Measurements from ENCODE around the gene FANCI. TPM values are rescaled to one million over a fixed set of nuclear protein-coding genes. Genes with fewer than 3 reads are reported as not detected.
A peak's percentile ranks its signal among the peaks of the same experiment; 100 is the strongest.

The FANCI gene
- total RNA-seq, 1 experiment from 2014 or later: 112 TPM

GRCh38 chr15:89321521-89322410 is 78.0 kb downstream of the FANCI start:
- ATAC-seq (peak; percentile 40), DNase-seq (ENCODE audit: low read depth, low spot score) (no peak)
- intact Hi-C loops (cut with micrococcal nuclease): no loop called here
- TF ChIP-seq CTCF (IDR thresholded peaks at IDR 0.05 in 2 of 3, conservative IDR thresholded peaks at IDR 0.05 in 1 of 3; ENCODE audit: borderline replicate concordance in 1 of 3, insufficient read depth in 1 of 3, low read depth in 2 of 3, low read length in 2 of 3) (peak in 1 of 3 experiments; percentile 37; a peak in 2 of 6 replicates), ZNF274 (IDR thresholded peaks at IDR 0.05; ENCODE audit: low read depth, low read length) (no peak)
- CTCF ChIA-PET: no interaction called here
- Histone ChIP-seq H3K27ac (ENCODE audit: low read depth, low read length) (no peak overlapping the region), H3K27me3 (ENCODE audit: insufficient read depth, low read length) (no peaks in the 10 kb centered on the region), H2AFZ (ENCODE audit: low read depth, low read length, poor library complexity, severe bottlenecking) (no peak overlapping the region), H4K20me1 (ENCODE audit: insufficient read depth) (no peaks in the 10 kb centered on the region), H3K79me2 (ENCODE audit: insufficient read depth, low read length) (peaks cover 29% of the 10 kb centered on the region; the same call in 1 of the 2 replicates), H3K4me1 (ENCODE audit: control insufficient read depth in 1 of 2, insufficient read depth in 2 of 2, low read length in 2 of 2) (no peaks in the 10 kb centered on the region), H3K9ac (ENCODE audit: low read length) (no peak overlapping the region), H3K9me3 (ENCODE audit: control insufficient read depth in 1 of 2, insufficient read depth in 1 of 2, low read depth in 1 of 2, low read length in 2 of 2) (no peaks in the 10 kb centered on the region), H3K36me3 (ENCODE audit: control insufficient read depth in 1 of 2, insufficient read depth in 2 of 2, low read length in 2 of 2) (peaks cover 77 to 86% of the 10 kb centered on the region in 2 experiments), H3K4me3 (replicated peaks in 1 of 2; ENCODE audit: low read depth in 1 of 2, low read length in 2 of 2) (no peak overlapping the region), H3K4me2 (ENCODE audit: low read length) (no peak overlapping the region), H3K9me2 (ENCODE audit: insufficient read depth) (no peaks in the 10 kb centered on the region)
- no TSS peak for BruUV-seq (replicated peaks)
- POLR2A ChIA-PET: no interaction called here
- RAD21 ChIA-PET (ENCODE audit: low non-redundant PET in 1 of 2, low total read pairs in 2 of 2, uncharacterized antibody in 2 of 2, unreplicated experiment in 2 of 2): interaction anchor here in 1 of 2 experiments (0.6 kb wide), 1 partner anchor 35 kb away, joined by 4 read pairs; no protein-coding TSS in a partner anchor

- H3K4me3 ChIP-seq (replicated peaks in 1 of 2; ENCODE audit: low read depth in 1 of 2, low read length in 2 of 2): no peak overlapping the region
- ChIA-PET RAD21 (ENCODE audit: low non-redundant PET in 1 of 2, low total read pairs in 2 of 2, uncharacterized antibody in 2 of 2, unreplicated experiment in 2 of 2) (no interaction called here), CTCF (interaction anchor here (1.3 kb wide), 1 partner anchor 36 kb away, joined by 4 read pairs; no protein-coding TSS in a partner anchor), POLR2A (no interaction called here)
- H4K20me1 ChIP-seq (ENCODE audit: insufficient read depth): no peaks in the 10 kb centered on the region
- no peaks in the 10 kb centered on the region for H3K9me3 ChIP-seq (ENCODE audit: control insufficient read depth in 1 of 2, insufficient read depth in 1 of 2, low read depth in 1 of 2, low read length in 2 of 2)
- H3K9me2 ChIP-seq (ENCODE audit: insufficient read depth): no peaks in the 10 kb centered on the region
- intact Hi-C loops (cut with micrococcal nuclease): no loop called here
- H3K36me3 ChIP-seq (ENCODE audit: control insufficient read depth in 1 of 2, insufficient read depth in 2 of 2, low read length in 2 of 2): peaks cover 76 to 85% of the 10 kb centered on the region in 2 experiments
- H3K79me2 ChIP-seq (ENCODE audit: insufficient read depth, low read length): peaks cover 38% of the 10 kb centered on the region
- H3K4me2 ChIP-seq (ENCODE audit: low read length): no peak overlapping the region
- H2AFZ ChIP-seq (ENCODE audit: low read depth, low read length, poor library complexity, severe bottlenecking): no peak overlapping the region
- no peak for TF ChIP-seq JUND (IDR thresholded peaks at IDR 0.05)
- no peak for TF ChIP-seq EGR1 (IDR thresholded peaks at IDR 0.05; ENCODE audit: low read depth)
- TF ChIP-seq SRF (IDR thresholded peaks at IDR 0.05; ENCODE audit: low read depth): no peak
- DNase-seq (ENCODE audit: low read depth, low spot score): no peak
- no peak overlapping the region for H3K9ac ChIP-seq (ENCODE audit: low read length)
- H3K4me1 ChIP-seq (ENCODE audit: control insufficient read depth in 1 of 2, insufficient read depth in 2 of 2, low read length in 2 of 2): no peaks in the 10 kb centered on the region
- no peak for ATAC-seq
- no TSS peak for BruUV-seq (replicated peaks)
- no peaks in the 10 kb centered on the region for H3K27me3 ChIP-seq (ENCODE audit: insufficient read depth, low read length)
- H3K27ac ChIP-seq (ENCODE audit: low read depth, low read length): no peak overlapping the region
Observed at GRCh38 chr15:89322822-89323221, 79.0 kb downstream of the FANCI start.
